CD14-positive monocyte (primary cell): Measurements from ENCODE around the gene RNF220. TPM values are rescaled to one million over a fixed set of nuclear protein-coding genes. Genes with fewer than 3 reads are reported as not detected.
A peak's percentile ranks its signal among the peaks of the same experiment; 100 is the strongest.

ENCODE experiments used
- DNase-seq, 3 donors: peaks; one replicate each; pipeline ENCODE4 v3.0.0-alpha.2; 2011 to 2022
- H2AFZ ChIP-seq: 2 replicates; pipeline ENCODE4 v1.6.0; 2012; ENCODE audit warnings: mild to moderate bottlenecking, low read depth, low read length, inconsistent platforms; ENCODE audit not compliant: insufficient read depth, poor library complexity, severe bottlenecking
- H3K27ac ChIP-seq, 2 donors: 1 replicate in 1 of 2; 2 replicates in 1 of 2; pipeline ENCODE4 v1.5.1; 2012 to 2013; ENCODE audit warnings: low read length in 2 of 2, control low read depth in 1 of 2, inconsistent platforms in 1 of 2, low read depth in 1 of 2, mild to moderate bottlenecking in 1 of 2
- H3K27me3 ChIP-seq, 2 donors: one replicate each; pipeline versions ENCODE4 v1.6.0 to v1.6.1; 2011 to 2013; ENCODE audit warnings: low read length in 2 of 2; ENCODE audit not compliant: control insufficient read depth in 2 of 2, insufficient read depth in 2 of 2
- H3K36me3 ChIP-seq, 2 donors: replicated peaks in 1 of 2; 1 replicate in 1 of 2; 2 replicates in 1 of 2; pipeline versions ENCODE4 v1.5.1 to v1.6.1; 2012 to 2013; ENCODE audit warnings: low read length in 2 of 2, control low read depth in 1 of 2, inconsistent platforms in 1 of 2, mild to moderate bottlenecking in 1 of 2; ENCODE audit not compliant: insufficient read depth in 2 of 2, control insufficient read depth in 1 of 2
- H3K4me1 ChIP-seq, 2 donors: 1 replicate in 1 of 2; 2 replicates in 1 of 2; pipeline versions ENCODE4 v1.5.1 to v1.6.1; 2012 to 2013; ENCODE audit warnings: low read length in 2 of 2, control low read depth in 1 of 2, inconsistent platforms in 1 of 2, mild to moderate bottlenecking in 1 of 2, moderate library complexity in 1 of 2; ENCODE audit not compliant: insufficient read depth in 2 of 2, control insufficient read depth in 1 of 2
- H3K4me2 ChIP-seq: replicated peaks from 2 replicates; pipeline ENCODE3; 2012; ENCODE audit warnings: low read length, moderate library complexity, mild to moderate bottlenecking; ENCODE audit not compliant: poor library complexity, severe bottlenecking; ENCODE audit errors: extremely low read depth
- H3K4me3 ChIP-seq, 3 experiments: fragments of 200-600 bp in 1 of 3; sonication (generic) in 1 of 3; replicated peaks in 1 of 3; 1 replicate in 2 of 3; 2 replicates in 1 of 3; pipeline ENCODE4 v1.5.1; 2011 to 2013; ENCODE audit warnings: low read length in 3 of 3, mild to moderate bottlenecking in 3 of 3, control low read depth in 2 of 3, low read depth in 2 of 3, inconsistent platforms in 1 of 3, moderate library complexity in 1 of 3
- H3K79me2 ChIP-seq: 2 replicates; pipeline ENCODE4 v1.6.0; 2012; ENCODE audit warnings: mild to moderate bottlenecking, control low read depth, inconsistent platforms, low read length, moderate library complexity; ENCODE audit not compliant: insufficient read depth
- H3K9ac ChIP-seq: 2 replicates; pipeline ENCODE4 v1.6.0; 2017; ENCODE audit warnings: low read length, mild to moderate bottlenecking; ENCODE audit not compliant: insufficient read depth, poor library complexity, severe bottlenecking
- H3K9me3 ChIP-seq, 2 donors: replicated peaks in 1 of 2; 1 replicate in 1 of 2; 2 replicates in 1 of 2; pipeline versions ENCODE4 v1.5.1 to v1.6.1; 2012 to 2013; ENCODE audit warnings: low read length in 2 of 2, control low read depth in 1 of 2; ENCODE audit not compliant: control insufficient read depth in 1 of 2, insufficient read depth in 1 of 2
- H4K20me1 ChIP-seq: 2 replicates; pipeline ENCODE4 v1.6.0; 2012; ENCODE audit warnings: mild to moderate bottlenecking, low read length, control low read depth, moderate library complexity; ENCODE audit not compliant: insufficient read depth
- H3K27ac Mint-ChIP-seq, 7 donors: one replicate each; pipeline ENCODE4 v1.8.0; 2020; ENCODE audit warnings: mild to moderate bottlenecking in 7 of 7, mixed read lengths in 7 of 7, moderate library complexity in 6 of 7, inconsistent platforms in 2 of 7
- H3K27me3 Mint-ChIP-seq, 3 donors: one replicate each; pipeline ENCODE4 v1.8.0; 2021 to 2022; ENCODE audit warnings: low read depth in 3 of 3, mild to moderate bottlenecking in 3 of 3, mixed read lengths in 3 of 3, moderate library complexity in 3 of 3, inconsistent platforms in 1 of 3
- H3K36me3 Mint-ChIP-seq, 2 donors: one replicate each; pipeline ENCODE4 v1.8.0; 2020; ENCODE audit warnings: mixed read lengths in 2 of 2, inconsistent platforms in 1 of 2, mild to moderate bottlenecking in 1 of 2
- H3K4me1 Mint-ChIP-seq: one replicate; pipeline ENCODE4 v1.8.0; 2020; ENCODE audit warnings: mild to moderate bottlenecking, mixed read lengths
- H3K4me3 Mint-ChIP-seq, 2 donors: one replicate each; pipeline ENCODE4 v1.8.0; 2020; ENCODE audit warnings: mild to moderate bottlenecking in 2 of 2, mixed read lengths in 2 of 2, moderate library complexity in 1 of 2
- H3K9me3 Mint-ChIP-seq, 7 donors: one replicate each; pipeline ENCODE4 v1.8.0; 2020 to 2022; ENCODE audit warnings: mixed read lengths in 7 of 7, mild to moderate bottlenecking in 6 of 7, moderate library complexity in 6 of 7, inconsistent platforms in 2 of 7
- CTCF ChIP-seq: fragments of 200-600 bp; IDR thresholded peaks from one replicate; pipeline ENCODE4 v1.8.0; 2022; ENCODE audit warnings: antibody characterized with exemption, mild to moderate bottlenecking
- WGBS: methylation state at CpG from one replicate; pipeline ENCODE4 v1.1.5; 2013; ENCODE audit warnings: missing lambda C conversion rate; ENCODE audit not compliant: insufficient coverage; 5-methylcytosine and 5-hydroxymethylcytosine counted together
- intact Hi-C, 2 donors: fragments of 100-400 bp; cut with micrococcal nuclease; formaldehyde crosslinking; loops; one replicate each; pipeline versions ENCODE4 v1.15.0 to v1.15.1; 2023
- polyA plus RNA-seq, 3 donors: library from polyadenylated mRNA; depleted of rRNA in 1 of 3; unstranded in 2 of 3; stranded (reverse) in 1 of 3; fragments of 300-500 nt in 2 of 3; fragments of >200 nt in 1 of 3; fragmentation: Illumina TruSeq in 2 of 3; gene quantifications; 1 replicate in 2 of 3; 2 replicates in 1 of 3; pipeline ENCODE4 v1.2.3, GENCODE V29; 2012 to 2021

RNF220 gene
- polyA plus RNA-seq, 3 donors, result 39.4 to 133 (median 49.4) TPM

GRCh38 chr1:44401256-44402228, 3.5 kb upstream of the RNF220 start:
- 83% methylated on average over 1 of the region's 12 CpGs for WGBS
- no peak overlapping the region for H3K4me3 Mint-ChIP-seq
- Histone ChIP-seq H3K4me3 (no peak overlapping the region), H3K4me2 (no peak overlapping the region), H3K27ac (no peak overlapping the region), H3K79me2 (no peaks in the 10 kb centered on the region), H3K4me1 (peaks cover 17 to 19% of the 10 kb centered on the region in 2 donors), H3K27me3 (peaks cover 15 to 24% of the 10 kb centered on the region in 2 donors), H3K36me3 (no peaks in the 10 kb centered on the region), H4K20me1 (no peaks in the 10 kb centered on the region), H3K9ac (no peak overlapping the region), H2AFZ (no peak overlapping the region), H3K9me3 (no peaks in the 10 kb centered on the region)
- no peak for TF ChIP-seq CTCF
- intact Hi-C loops, result no loop called here
- no peak for DNase-seq
- no peak overlapping the region for H3K27ac Mint-ChIP-seq
- peaks cover 0 to 6% of the 10 kb centered on the region in 2 donors for H3K36me3 Mint-ChIP-seq
- H3K27me3 Mint-ChIP-seq, result peaks cover 10 to 24% (median 23%) of the 10 kb centered on the region in 3 donors
- H3K9me3 Mint-ChIP-seq, result peaks cover 0 to 8% (median 3%) of the 10 kb centered on the region in 7 donors
- peaks cover 19% of the 10 kb centered on the region for H3K4me1 Mint-ChIP-seq

GRCh38 chr1:44405798-44406736, 1.0 kb downstream of the RNF220 start:
- Mint-ChIP-seq H3K36me3 (peaks cover 8 to 14% of the 10 kb centered on the region in 2 donors), H3K27ac (peak overlapping the region in 2 of 7 donors; percentile 40 to 63), H3K27me3 (peaks cover 5 to 31% (median 30%) of the 10 kb centered on the region in 3 donors), H3K9me3 (peaks cover 0 to 16% (median 11%) of the 10 kb centered on the region in 7 donors), H3K4me1 (peaks cover 24% of the 10 kb centered on the region), H3K4me3 (peak overlapping the region; percentile 92 to 99)
- peak in 2 of 3 donors; percentile 30 to 40 for DNase-seq
- WGBS, result under 1% methylated on average over 31 of the region's 66 CpGs
- peak overlapping the region; percentile 95 for H3K4me2 ChIP-seq
- H3K79me2 ChIP-seq, result no peaks in the 10 kb centered on the region
- peaks cover 44 to 51% of the 10 kb centered on the region in 2 donors for H3K4me1 ChIP-seq
- H3K9ac ChIP-seq, result peak overlapping the region; percentile 45
- peaks cover 0 to 5% of the 10 kb centered on the region in 2 donors for H3K9me3 ChIP-seq
- H4K20me1 ChIP-seq, result no peaks in the 10 kb centered on the region
- peak overlapping the region; percentile 37 to 81 (median 49) for H3K4me3 ChIP-seq
- intact Hi-C loops, result loop anchor here in 1 of 2 donors (5.0 kb wide), 1 partner anchor 81 kb away; no protein-coding TSS in a partner anchor
- no peaks in the 10 kb centered on the region for H3K36me3 ChIP-seq
- H3K27me3 ChIP-seq, result peaks cover 55 to 62% of the 10 kb centered on the region in 2 donors
- TF ChIP-seq CTCF, result no peak
- H3K27ac ChIP-seq, result no peak overlapping the region
- H2AFZ ChIP-seq, result peak overlapping the region; percentile 81
